Right hindlimb (tissue), 1 donor: ENCODE results near the gene SLCO4A1.

Experiments used
- DNase-seq: peaks from one replicate; pipeline ENCODE4 v3.0.0-alpha.2; 2018

Gene SLCO4A1

GRCh38 chr20:62653951-62654685 lies 11.8 kb downstream of the SLCO4A1 start:
- no peak for DNase-seq

GRCh38 chr20:62655282-62656196 lies 13.2 kb downstream of the SLCO4A1 start:
- no peak for DNase-seq

GRCh38 chr20:62656197-62656918 lies 14.1 kb downstream of the SLCO4A1 start:
- no peak for DNase-seq

- DNase-seq = no peak
Measured at GRCh38 chr20:62656919-62657588, 14.8 kb downstream of the SLCO4A1 start.

- DNase-seq = no peak
Measured at GRCh38 chr20:62657589-62657942, 15.3 kb downstream of the SLCO4A1 start.

- no peak for DNase-seq
Measured at GRCh38 chr20:62657956-62658355, 15.7 kb downstream of the SLCO4A1 start.

GRCh38 chr20:62658593-62659178 lies 16.4 kb downstream of the SLCO4A1 start:
- DNase-seq = no peak

- no peak for DNase-seq
Measured at GRCh38 chr20:62659488-62660239, 17.4 kb downstream of the SLCO4A1 start.

- no peak for DNase-seq
Measured at GRCh38 chr20:62660240-62660615, 17.9 kb downstream of the SLCO4A1 start.

- no peak for DNase-seq
Measured at GRCh38 chr20:62660768-62661167, 18.5 kb downstream of the SLCO4A1 start.

- no peak for DNase-seq
Measured at GRCh38 chr20:62661647-62662046, 19.3 kb downstream of the SLCO4A1 start.

- no peak for DNase-seq
Measured at GRCh38 chr20:62662422-62662821, 20.1 kb downstream of the SLCO4A1 start.

GRCh38 chr20:62663145-62664018 lies 21.1 kb downstream of the SLCO4A1 start:
- no peak for DNase-seq

GRCh38 chr20:62664019-62664971 lies 22.0 kb downstream of the SLCO4A1 start:
- no peak for DNase-seq

- DNase-seq = no peak
Measured at GRCh38 chr20:62665153-62665754, 23.0 kb downstream of the SLCO4A1 start.

- no peak for DNase-seq
Measured at GRCh38 chr20:62665826-62666735, 23.8 kb downstream of the SLCO4A1 start.

GRCh38 chr20:62666736-62667529 lies 24.6 kb downstream of the SLCO4A1 start:
- peak; percentile 56 for DNase-seq
